Measurements from ENCODE around the gene TBL1X.

TBL1X gene

GRCh38 chrX:9708923-9709553, 244.2 kb downstream of the TBL1X start:
- peak; percentile 83 for TF ChIP-seq CTCF (IDR thresholded peaks at IDR 0.05; ENCODE audit: low read depth, low read length, missing control alignments)
- peak; percentile 31 for DNase-seq (ENCODE audit: low read depth)
- no peak overlapping the region for H3K4me3 ChIP-seq (ENCODE audit: low read depth, low read length)

- DNase-seq (ENCODE audit: low read depth) = no peak
- no peak overlapping the region for H3K4me3 ChIP-seq (ENCODE audit: low read depth, low read length)
- TF ChIP-seq CTCF (IDR thresholded peaks at IDR 0.05; ENCODE audit: low read depth, low read length, missing control alignments) = no peak
Observed at GRCh38 chrX:9710332-9710731, 245.5 kb downstream of the TBL1X start.

- DNase-seq (ENCODE audit: low read depth) = no peak
- no peak for TF ChIP-seq CTCF (IDR thresholded peaks at IDR 0.05; ENCODE audit: low read depth, low read length, missing control alignments)
- H3K4me3 ChIP-seq (ENCODE audit: low read depth, low read length) = no peak overlapping the region
Observed at GRCh38 chrX:9717376-9717775, 252.5 kb downstream of the TBL1X start.

GRCh38 chrX:9724711-9725110, 259.9 kb downstream of the TBL1X start:
- no peak for DNase-seq (ENCODE audit: low read depth)
- TF ChIP-seq CTCF (IDR thresholded peaks at IDR 0.05; ENCODE audit: low read depth, low read length, missing control alignments) = no peak
- no peak overlapping the region for H3K4me3 ChIP-seq (ENCODE audit: low read depth, low read length)

- no peak overlapping the region for H3K4me3 ChIP-seq (ENCODE audit: low read depth, low read length)
- DNase-seq (ENCODE audit: low read depth) = no peak
- no peak for TF ChIP-seq CTCF (IDR thresholded peaks at IDR 0.05; ENCODE audit: low read depth, low read length, missing control alignments)
Observed at GRCh38 chrX:9728261-9728660, 263.4 kb downstream of the TBL1X start.

- DNase-seq (ENCODE audit: low read depth) = no peak
- H3K4me3 ChIP-seq (ENCODE audit: low read depth, low read length) = no peak overlapping the region
- no peak for TF ChIP-seq CTCF (IDR thresholded peaks at IDR 0.05; ENCODE audit: low read depth, low read length, missing control alignments)
Observed at GRCh38 chrX:9729171-9729885, 264.5 kb downstream of the TBL1X start.

- no peak for DNase-seq (ENCODE audit: low read depth)
- H3K4me3 ChIP-seq (ENCODE audit: low read depth, low read length) = no peak overlapping the region
- no peak for TF ChIP-seq CTCF (IDR thresholded peaks at IDR 0.05; ENCODE audit: low read depth, low read length, missing control alignments)
Observed at GRCh38 chrX:9730078-9730477, 265.2 kb downstream of the TBL1X start.

All from GM12864 (cell line).